ENCODE data around the gene ACTR2.
"Not testable (repeated sequence)": the region's sequence is repeated elsewhere in the genome, so short reads cannot be mapped to it uniquely, and the experiment has no call there.

The ACTR2 gene

GRCh38 chr2:65313954-65314256, 86.3 kb downstream of the ACTR2 start:
- DNase-seq (ENCODE audit: low spot score): no peak

- DNase-seq (ENCODE audit: low spot score): no peak
Observed at GRCh38 chr2:65314801-65315441, 87.3 kb downstream of the ACTR2 start.

GRCh38 chr2:65316072-65316471, 88.4 kb downstream of the ACTR2 start:
- no peak for DNase-seq (ENCODE audit: low spot score)

GRCh38 chr2:65317351-65317750, 89.7 kb downstream of the ACTR2 start:
- DNase-seq (ENCODE audit: low spot score): not testable (repeated sequence)

GRCh38 chr2:65317841-65318240, 90.2 kb downstream of the ACTR2 start:
- no peak for DNase-seq (ENCODE audit: low spot score)

GRCh38 chr2:65319072-65319673, 91.5 kb downstream of the ACTR2 start:
- no peak for DNase-seq (ENCODE audit: low spot score)

GRCh38 chr2:65319674-65320041, 92.0 kb downstream of the ACTR2 start:
- no peak for DNase-seq (ENCODE audit: low spot score)

GRCh38 chr2:65320042-65320725, 92.6 kb downstream of the ACTR2 start:
- no peak for DNase-seq (ENCODE audit: low spot score)

Measured in hematopoietic multipotent progenitor cell treated with erythropoietin and hydrocortisone succinate and interleukin-3 and kit ligand, for 17 days (in vitro differentiated cells).